MCF 10A (cell line): ENCODE data around the gene YWHAQ. TPM values are rescaled to one million over a fixed set of nuclear protein-coding genes. Genes with fewer than 3 reads are reported as not detected.
"Not testable (repeated sequence)": the region's sequence is repeated elsewhere in the genome, so short reads cannot be mapped to it uniquely, and the experiment has no call there.

Experiments
- BruUV-seq: library from RNA; stranded (reverse); fragments of 400-500 nt; replicated peaks from 2 replicates; lab custom pipeline; 2021; lab: Mats Ljungman, UMichigan
- CTCF ChIA-PET: fragments of 300-600 bp; sonication (Branson Sonifier 250); formaldehyde crosslinking; extraction: SDS; loops from one replicate; lab custom pipeline; 2021; ENCODE audit warnings: antibody characterized with exemption, inconsistent platforms; lab: Yijun Ruan, JAX
- POLR2A ChIA-PET: fragments of 300-600, 350-650 bp; sonication (Branson Sonifier 250); formaldehyde crosslinking; extraction: SDS; loops from one replicate; lab custom pipeline; 2020; ENCODE audit warnings: antibody characterized with exemption, inconsistent platforms; lab: Yijun Ruan, JAX
- DNase-seq: peaks from one replicate; pipeline ENCODE4 v3.0.0-alpha.2; 2018; ENCODE audit not compliant: unreplicated experiment
- H3K27ac Mint-ChIP-seq: one replicate; pipeline ENCODE4 v1.8.0; 2022; ENCODE audit warnings: mild to moderate bottlenecking, low read depth, mixed read lengths; ENCODE audit not compliant: unreplicated experiment
- H3K27me3 Mint-ChIP-seq: one replicate; pipeline ENCODE4 v1.8.0; 2022; ENCODE audit warnings: mixed read lengths; ENCODE audit not compliant: insufficient read depth, unreplicated experiment
- H3K36me3 Mint-ChIP-seq: one replicate; pipeline ENCODE4 v1.8.0; 2022; ENCODE audit warnings: mild to moderate bottlenecking, moderate library complexity, mixed read lengths; ENCODE audit not compliant: insufficient read depth, unreplicated experiment
- H3K4me1 Mint-ChIP-seq: one replicate; pipeline ENCODE4 v1.8.0; 2022; ENCODE audit warnings: mixed read lengths; ENCODE audit not compliant: insufficient read depth, unreplicated experiment
- H3K4me3 Mint-ChIP-seq: one replicate; pipeline ENCODE4 v1.8.0; 2022; ENCODE audit warnings: mild to moderate bottlenecking, moderate library complexity, mixed read lengths; ENCODE audit not compliant: unreplicated experiment
- H3K9me3 Mint-ChIP-seq: one replicate; pipeline ENCODE4 v1.8.0; 2022; ENCODE audit warnings: mixed read lengths; ENCODE audit not compliant: unreplicated experiment
- CTCF ChIP-seq: fragments of 200-600 bp; IDR thresholded peaks from one replicate; pipeline ENCODE4 v1.8.0; 2022; ENCODE audit warnings: antibody characterized with exemption, mild to moderate bottlenecking; ENCODE audit not compliant: unreplicated experiment
- intact Hi-C: fragments of 100-400 bp; cut with micrococcal nuclease; formaldehyde crosslinking; loops from 2 replicates; pipeline ENCODE4 v1.14.1; 2022
- total RNA-seq: library from RNA; stranded (reverse); gene quantifications from 2 replicates; pipeline ENCODE4 v1.2.3, GENCODE V29; 2022

The YWHAQ gene
- total RNA-seq, 1 experiment from 2014 or later = 239 TPM

- Mint-ChIP-seq H3K27me3 (no peaks in the 10 kb centered on the region), H3K4me1 (peaks cover 39% of the 10 kb centered on the region), H3K36me3 (peaks cover 17% of the 10 kb centered on the region), H3K9me3 (no peaks in the 10 kb centered on the region), H3K4me3 (peak within 1 kb of the TSS; percentile 92), H3K27ac (peak within 1 kb of the TSS; percentile 94)
- BruUV-seq = no TSS peak
- intact Hi-C loops = loop anchor here (1.0 to 10.0 kb wide), 7 partner anchors 74 to 489 kb away; partner anchors contain the start of genes KLF11 and TAF1B
- DNase-seq = peak; percentile 95
- ChIA-PET POLR2A (interaction anchor here (0.6 to 6.7 kb wide), 61 partner anchors 9 to 1268 kb away, joined by 3 to 118 read pairs (median 4); partner anchors contain the start of genes CPSF3, IAH1, ITGB1BP1 and TAF1B), CTCF (interaction anchor here (0.6 to 2.2 kb wide), 13 partner anchors 14 to 814 kb away, joined by 3 to 10 read pairs (median 3); no protein-coding TSS in a partner anchor)
- TF ChIP-seq CTCF = peak; percentile 43
These were observed 75.3 kb downstream of the YWHAQ start, which contains the start of gene ADAM17 for GRCh38 chr2:9555297-9556120. Gene ADAM17 (minus strand): TSS chr2:9555830. CDS start chr2:9555605, 225 bp downstream.

- Mint-ChIP-seq H3K9me3 (no peaks in the 10 kb centered on the region), H3K36me3 (peaks cover 14% of the 10 kb centered on the region), H3K4me1 (peaks cover 39% of the 10 kb centered on the region), H3K27ac (peak overlapping the region; percentile 94), H3K4me3 (peak overlapping the region; percentile 92), H3K27me3 (no peaks in the 10 kb centered on the region)
- ChIA-PET CTCF (interaction anchor here (0.6 to 1.3 kb wide), 8 partner anchors 33 to 815 kb away, joined by 3 to 4 read pairs (median 3); no protein-coding TSS in a partner anchor), POLR2A (interaction anchor here (0.5 to 6.7 kb wide), 48 partner anchors 10 to 1269 kb away, joined by 3 to 118 read pairs (median 5); partner anchors contain the start of genes CPSF3, IAH1, ITGB1BP1 and TAF1B)
- intact Hi-C loops = loop anchor here (1.0 to 10.0 kb wide), 7 partner anchors 74 to 490 kb away; partner anchors contain the start of genes KLF11 and TAF1B
- no peak for TF ChIP-seq CTCF
- BruUV-seq = no TSS peak
- DNase-seq = peak; percentile 65
These were observed 75.9 kb downstream of the YWHAQ start for GRCh38 chr2:9554921-9555296.

GRCh38 chr2:9552219-9553178, 78.3 kb downstream of the YWHAQ start:
- peaks cover 18% of the 10 kb centered on the region for H3K36me3 Mint-ChIP-seq
- no peaks in the 10 kb centered on the region for H3K27me3 Mint-ChIP-seq
- ChIA-PET POLR2A (interaction anchor here (0.6 to 6.7 kb wide), 6 partner anchors 12 to 294 kb away, joined by 3 to 118 read pairs (median 4); partner anchors contain the start of gene YWHAQ), CTCF (interaction anchor here (0.6 to 1.3 kb wide), 2 partner anchors 217 to 248 kb away, joined by 3 read pairs; no protein-coding TSS in a partner anchor)
- DNase-seq = peak; percentile 87
- intact Hi-C loops = loop anchor here (5.0 to 10.0 kb wide), 3 partner anchors 75 to 492 kb away; partner anchors contain the start of gene KLF11
- no peak for TF ChIP-seq CTCF
- H3K27ac Mint-ChIP-seq = peak overlapping the region; percentile 85
- BruUV-seq = no TSS peak
- no peaks in the 10 kb centered on the region for H3K9me3 Mint-ChIP-seq
- H3K4me1 Mint-ChIP-seq = peaks cover 35% of the 10 kb centered on the region
- H3K4me3 Mint-ChIP-seq = peak overlapping the region; percentile 51

- Mint-ChIP-seq H3K36me3 (peaks cover 18% of the 10 kb centered on the region), H3K4me1 (peaks cover 42% of the 10 kb centered on the region)
- ChIA-PET CTCF (interaction anchor here (0.6 kb wide), 2 partner anchors 74 to 879 kb away, joined by 3 to 5 read pairs; no protein-coding TSS in a partner anchor), POLR2A (interaction anchor here (0.6 to 6.7 kb wide), 7 partner anchors 8 to 143 kb away, joined by 3 to 118 read pairs (median 4); partner anchors contain the start of gene YWHAQ)
- H3K9me3 Mint-ChIP-seq, BruUV-seq, H3K27ac Mint-ChIP-seq, H3K4me3 Mint-ChIP-seq, H3K27me3 Mint-ChIP-seq, DNase-seq: not testable (repeated sequence)
- intact Hi-C loops = loop anchor here (5.0 to 10.0 kb wide), 3 partner anchors 74 to 494 kb away; partner anchors contain the start of gene KLF11
These were observed 79.9 kb downstream of the YWHAQ start for GRCh38 chr2:9550859-9551391.
